ENCODE measurements around the gene CLDN9.
A peak's percentile ranks its signal among the peaks of the same experiment; 100 is the strongest.

CLDN9 gene

DNA sequence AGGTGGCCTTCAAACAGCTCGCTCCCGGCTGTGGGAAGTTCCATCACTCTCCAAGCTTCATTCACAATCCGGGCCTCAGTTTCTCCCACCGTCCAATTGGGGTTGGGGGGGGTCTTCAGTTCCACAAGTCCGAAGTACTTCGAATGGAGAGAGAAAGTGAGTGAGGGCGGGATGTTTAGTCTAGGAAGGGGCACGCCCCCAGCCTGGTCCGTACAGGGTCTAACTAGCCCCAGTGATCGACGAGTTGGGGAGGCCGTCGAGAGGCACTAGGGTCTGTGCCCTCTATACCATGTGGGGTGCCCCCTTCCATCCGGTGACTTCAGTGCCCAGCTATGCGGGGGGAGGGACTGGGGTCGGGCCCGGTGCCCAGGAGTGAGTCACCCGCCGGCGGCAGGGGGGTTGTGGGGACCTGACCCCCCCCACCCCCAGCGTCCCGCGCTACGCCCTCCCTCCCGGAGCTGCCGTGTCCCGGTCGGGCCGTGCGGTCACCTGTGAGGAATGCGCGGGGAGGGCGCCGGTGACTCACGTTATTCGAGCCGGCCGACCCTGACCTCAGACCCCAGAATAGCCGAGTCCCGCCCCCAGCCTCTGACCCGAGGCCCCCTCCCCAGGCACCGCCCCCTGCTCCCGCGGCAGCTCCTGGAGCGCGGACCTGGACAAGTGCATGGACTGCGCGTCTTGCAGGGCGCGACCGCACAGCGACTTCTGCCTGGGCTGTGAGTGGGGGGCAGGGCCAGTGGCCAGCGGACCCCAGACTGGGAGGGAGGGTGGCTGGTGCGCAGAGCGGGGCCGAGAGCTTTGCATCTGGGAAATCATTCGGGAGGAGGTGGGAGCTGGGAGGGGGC is 8.1 kb downstream of the CLDN9 start:
- no peak for DNase-seq

DNA sequence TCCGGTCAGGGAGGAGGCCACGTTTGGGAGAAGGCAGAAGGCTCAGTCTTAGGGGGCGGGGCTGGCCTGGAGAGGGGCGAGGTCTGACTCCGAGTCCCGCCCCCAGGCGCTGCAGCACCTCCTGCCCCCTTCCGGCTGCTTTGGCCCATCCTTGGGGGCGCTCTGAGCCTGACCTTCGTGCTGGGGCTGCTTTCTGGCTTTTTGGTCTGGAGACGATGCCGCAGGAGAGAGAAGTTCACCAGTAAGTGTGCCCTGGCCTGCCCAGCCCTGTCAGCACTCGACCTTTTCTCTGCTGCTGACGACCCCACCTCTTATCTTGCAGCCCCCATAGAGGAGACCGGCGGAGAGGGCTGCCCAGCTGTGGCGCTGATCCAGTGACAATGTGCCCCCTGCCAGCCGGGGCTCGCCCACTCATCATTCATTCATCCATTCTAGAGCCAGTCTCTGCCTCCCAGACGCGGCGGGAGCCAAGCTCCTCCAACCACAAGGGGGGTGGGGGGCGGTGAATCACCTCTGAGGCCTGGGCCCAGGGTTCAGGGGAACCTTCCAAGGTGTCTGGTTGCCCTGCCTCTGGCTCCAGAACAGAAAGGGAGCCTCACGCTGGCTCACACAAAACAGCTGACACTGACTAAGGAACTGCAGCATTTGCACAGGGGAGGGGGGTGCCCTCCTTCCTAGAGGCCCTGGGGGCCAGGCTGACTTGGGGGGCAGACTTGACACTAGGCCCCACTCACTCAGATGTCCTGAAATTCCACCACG is 8.9 kb downstream of the CLDN9 start:
- no peak for DNase-seq

DNA sequence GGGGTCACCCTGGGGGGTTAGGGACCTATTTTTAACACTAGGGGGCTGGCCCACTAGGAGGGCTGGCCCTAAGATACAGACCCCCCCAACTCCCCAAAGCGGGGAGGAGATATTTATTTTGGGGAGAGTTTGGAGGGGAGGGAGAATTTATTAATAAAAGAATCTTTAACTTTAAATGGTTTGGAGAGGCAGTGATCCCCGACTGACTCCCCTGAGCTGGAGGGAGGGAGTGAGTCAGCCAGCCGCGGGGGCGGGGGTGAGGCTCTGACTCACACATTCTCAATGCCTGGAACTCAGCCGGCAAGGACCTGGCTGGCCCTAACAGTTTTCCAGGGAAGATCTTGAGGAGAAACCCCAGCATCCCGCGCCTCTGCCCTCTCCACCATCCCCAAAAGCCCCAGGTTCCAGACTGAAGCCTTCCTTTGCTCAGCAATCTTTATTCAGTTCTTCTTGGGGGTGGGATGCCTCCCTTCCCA is 9.5 kb downstream of the CLDN9 start:
- DNase-seq = no peak

- DNase-seq = no peak
Observed at GRCh38 chr16:3022684-3023414, 10.1 kb downstream of the CLDN9 start.

- no peak for DNase-seq
Observed at GRCh38 chr16:3023415-3023668, 10.6 kb downstream of the CLDN9 start.

DNA sequence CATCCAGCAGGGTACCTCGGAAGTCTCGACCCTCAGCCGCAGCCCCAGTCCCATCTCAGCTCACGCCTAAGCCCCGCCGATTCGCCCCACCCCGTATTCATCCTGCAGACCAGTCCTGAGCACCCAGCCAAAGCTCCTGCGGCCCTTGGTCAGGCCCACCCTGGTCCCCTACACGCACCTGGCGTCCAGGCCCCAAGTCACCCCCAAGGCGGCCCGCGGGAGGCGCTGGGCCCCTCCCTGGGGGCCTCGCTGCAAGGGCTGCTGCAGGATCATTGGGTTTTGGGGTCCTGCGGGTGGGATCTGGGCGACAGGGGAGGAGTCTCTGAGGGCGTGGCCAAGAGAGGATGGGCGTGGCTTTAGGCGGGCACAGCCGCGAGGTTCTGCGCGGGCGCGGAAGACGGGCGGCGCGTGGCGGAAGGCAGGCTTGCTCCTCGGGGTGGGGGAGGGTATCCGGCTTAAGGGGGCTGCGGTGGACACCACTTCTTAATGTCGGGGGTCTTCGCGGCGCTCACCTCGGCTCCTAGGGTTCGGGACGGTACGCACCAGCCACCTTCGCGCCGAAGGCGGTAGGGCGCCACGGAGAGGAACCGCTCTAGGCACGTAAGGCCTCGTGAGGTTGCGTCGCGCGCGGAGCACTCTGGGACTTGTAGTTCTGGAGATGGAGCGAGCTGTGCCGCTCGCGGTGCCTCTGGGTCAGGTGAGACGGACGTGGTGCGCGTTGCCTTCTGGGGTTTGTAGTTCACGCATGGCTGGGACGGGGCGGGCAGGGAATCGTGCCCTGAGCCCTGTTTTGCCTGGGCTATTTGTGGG is 11.2 kb downstream of the CLDN9 start, which contains the start of the genes HCFC1R1 and THOC6:
TSS of gene HCFC1R1 (minus strand) at position 274 of the 810 bp plus-strand sequence. CDS start at position 273, 1 bp downstream.
TSS of gene THOC6 (plus strand) at position 367 of the 810 bp plus-strand sequence. CDS start at position 659, 292 bp downstream.
- DNase-seq = peak; percentile 61

DNA sequence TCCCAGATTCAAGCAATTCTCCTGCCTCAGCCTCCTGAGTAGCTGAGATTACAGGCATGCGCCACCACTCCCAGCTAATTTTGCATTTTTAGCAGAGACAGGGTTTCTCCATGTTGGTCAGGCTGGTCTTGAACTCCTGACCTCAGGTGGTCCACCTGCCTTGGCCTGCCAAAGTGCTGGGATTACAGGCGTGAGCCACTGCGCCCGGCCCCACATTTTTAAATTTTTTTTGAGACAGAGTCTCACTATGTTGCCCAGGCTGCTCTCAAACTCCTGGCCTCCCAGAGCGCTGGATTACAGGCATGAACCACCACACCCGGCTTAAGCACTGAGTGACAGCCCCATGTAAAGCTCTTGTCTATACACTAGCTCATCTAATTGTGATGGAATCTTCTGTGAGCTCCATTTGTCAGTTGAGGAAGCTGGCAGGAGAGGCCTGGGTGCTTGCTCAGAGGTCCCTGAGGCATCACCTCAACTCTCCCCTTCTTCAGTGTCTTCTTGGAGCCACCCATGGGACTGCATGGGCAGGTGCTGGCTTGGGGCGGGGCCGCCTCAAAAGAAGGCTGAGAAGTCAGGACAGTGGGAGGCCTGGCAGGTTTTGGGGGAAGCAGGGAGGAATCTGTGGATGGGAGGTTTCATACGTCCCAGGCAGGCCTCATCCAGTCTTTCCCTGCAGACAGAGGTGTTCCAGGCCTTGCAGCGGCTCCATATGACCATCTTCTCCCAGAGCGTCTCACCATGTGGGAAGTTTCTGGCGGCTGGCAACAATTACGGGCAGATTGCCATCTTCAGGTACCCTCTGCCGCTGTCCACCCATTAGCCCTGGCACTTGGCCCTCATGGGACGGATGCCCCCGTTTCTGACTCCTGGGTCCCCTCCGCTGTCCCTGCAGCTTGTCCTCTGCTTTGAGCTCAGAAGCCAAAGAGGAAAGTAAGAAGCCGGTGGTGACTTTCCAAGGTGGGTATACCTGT is 12.6 kb downstream of the CLDN9 start:
- no peak for DNase-seq

DNA sequence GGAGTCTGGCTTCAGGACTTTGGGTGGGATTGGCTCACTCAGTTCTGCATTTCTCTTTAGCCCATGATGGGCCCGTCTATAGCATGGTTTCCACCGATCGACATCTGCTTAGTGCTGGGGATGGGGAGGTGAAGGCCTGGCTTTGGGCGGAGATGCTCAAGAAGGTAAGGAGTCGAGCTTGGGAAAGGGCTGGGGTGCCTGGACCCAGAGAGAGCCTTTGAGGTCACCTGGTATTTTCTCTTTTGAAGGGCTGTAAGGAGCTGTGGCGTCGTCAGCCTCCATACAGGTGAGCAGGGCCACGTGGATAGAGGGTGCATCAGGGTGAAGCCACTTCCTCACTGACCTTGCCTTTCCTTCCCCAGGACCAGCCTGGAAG is 13.3 kb downstream of the CLDN9 start:
- no peak for DNase-seq

DNA sequence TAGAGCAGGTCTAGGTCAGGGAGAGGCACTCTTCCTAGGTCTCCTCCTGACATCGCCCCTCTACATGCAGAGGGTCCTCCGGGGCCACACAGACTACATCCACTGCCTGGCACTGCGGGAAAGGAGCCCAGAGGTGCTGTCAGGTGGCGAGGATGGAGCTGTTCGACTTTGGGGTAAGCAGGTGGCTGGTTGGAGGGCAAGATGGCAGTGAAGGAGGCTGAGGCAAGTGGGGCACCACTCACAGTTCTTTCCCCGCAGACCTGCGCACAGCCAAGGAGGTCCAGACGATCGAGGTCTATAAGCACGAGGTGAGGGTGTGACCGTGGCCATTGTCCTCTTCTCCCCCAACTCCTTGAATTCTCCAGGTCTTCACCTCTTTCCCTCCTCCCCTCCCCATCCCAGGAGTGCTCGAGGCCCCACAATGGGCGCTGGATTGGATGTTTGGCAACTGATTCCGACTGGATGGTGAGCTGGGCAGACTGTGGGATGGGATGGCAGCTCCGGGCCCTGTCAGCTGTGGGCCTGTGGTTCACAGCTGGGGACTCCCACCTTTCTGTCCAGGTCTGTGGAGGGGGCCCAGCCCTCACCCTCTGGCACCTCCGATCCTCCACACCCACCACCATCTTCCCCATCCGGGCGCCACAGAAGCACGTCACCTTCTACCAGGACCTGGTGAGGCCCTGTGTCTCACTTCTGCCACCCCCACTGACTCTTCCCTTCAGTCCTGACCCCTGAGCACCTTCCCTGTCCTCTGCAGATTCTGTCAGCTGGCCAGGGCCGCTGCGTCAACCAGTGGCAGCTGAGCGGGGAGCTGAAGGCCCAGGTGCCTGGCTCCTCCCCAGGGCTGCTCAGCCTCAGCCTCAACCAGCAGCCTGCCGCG is 14.1 kb downstream of the CLDN9 start:
- DNase-seq = no peak

DNA sequence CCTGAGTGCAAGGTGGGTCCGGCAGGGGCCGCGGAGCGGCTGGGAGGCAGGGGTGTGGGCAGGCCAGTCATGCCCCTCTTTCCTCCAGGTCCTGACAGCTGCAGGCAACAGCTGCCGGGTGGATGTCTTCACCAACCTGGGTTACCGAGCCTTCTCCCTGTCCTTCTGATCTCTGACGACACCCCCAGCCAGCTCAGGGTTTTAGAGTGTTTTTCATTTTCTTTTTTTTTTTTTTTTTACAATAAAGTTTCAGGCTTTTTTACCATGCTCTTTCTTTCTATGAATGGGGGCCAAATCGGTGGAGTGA is 14.7 kb downstream of the CLDN9 start:
- DNase-seq = no peak

- DNase-seq = no peak
Observed at GRCh38 chr16:3027983-3028715, 15.4 kb downstream of the CLDN9 start.

GRCh38 chr16:3028716-3029319 is 16.1 kb downstream of the CLDN9 start:
- no peak for DNase-seq

GRCh38 chr16:3029491-3030221 is 16.9 kb downstream of the CLDN9 start:
- DNase-seq = no peak

GRCh38 chr16:3030222-3031212 is 17.8 kb downstream of the CLDN9 start:
- DNase-seq = no peak

DNA sequence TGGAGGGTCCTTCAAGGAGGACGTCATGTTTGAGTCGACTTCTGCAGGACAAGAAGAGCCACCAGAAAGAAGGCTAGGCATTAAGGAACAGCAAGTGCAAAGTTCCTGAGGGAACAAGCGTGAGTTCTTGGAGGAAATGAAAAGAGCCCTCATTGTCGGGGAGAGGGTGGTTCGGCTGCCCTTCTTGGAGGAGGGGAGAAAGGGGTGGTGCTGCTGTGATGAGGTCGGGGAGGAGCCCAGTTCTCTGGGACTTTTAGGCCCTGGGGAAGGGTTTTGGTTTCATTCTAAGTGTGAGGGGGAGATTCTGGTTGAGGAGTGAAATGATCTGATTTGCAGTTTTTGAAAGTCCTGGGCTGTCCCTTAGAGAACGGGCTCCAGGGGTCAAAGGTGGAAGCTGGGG is 19.9 kb downstream of the CLDN9 start:
- no peak for DNase-seq

GRCh38 chr16:3035289-3035971 is 22.7 kb downstream of the CLDN9 start:
- no peak for DNase-seq

All from cortex of kidney (tissue), 1 donor.